WTC11 (cell line): Measurements from ENCODE around the gene LLGL1. TPM values are rescaled to one million over a fixed set of nuclear protein-coding genes. Genes with fewer than 3 reads are reported as not detected.

Experiments
- ATAC-seq: fragments of 200-7000 bp; cut with Tn5 transposase; 2 replicates; pipeline ENCODE4 v1.10.0; 2021; ENCODE audit warnings: mild to moderate bottlenecking, moderate library complexity
- CTCF ChIA-PET: fragments of 300-600 bp; sonication (Branson Sonifier 250); formaldehyde crosslinking; loops from one replicate; lab custom pipeline; 2021; ENCODE audit warnings: antibody characterized with exemption; lab: Charles Lee
- POLR2A ChIA-PET: fragments of 350-600 bp; sonication (Branson Sonifier 250); formaldehyde crosslinking; loops from one replicate; lab custom pipeline; 2021; ENCODE audit warnings: antibody characterized with exemption; lab: Charles Lee
- DNase-seq: peaks from one replicate; pipeline ENCODE4 v3.0.0; 2021; ENCODE audit warnings: low spot score
- H3K27ac Mint-ChIP-seq: 2 replicates; pipeline ENCODE4 v1.8.0; 2021; ENCODE audit warnings: mixed read lengths
- H3K27me3 Mint-ChIP-seq: 2 replicates; pipeline ENCODE4 v1.8.0; 2021; ENCODE audit warnings: low read depth, mild to moderate bottlenecking, moderate library complexity, mixed read lengths
- H3K36me3 Mint-ChIP-seq: 2 replicates; pipeline ENCODE4 v1.8.0; 2021; ENCODE audit warnings: mixed read lengths
- H3K4me1 Mint-ChIP-seq: 2 replicates; pipeline ENCODE4 v1.8.0; 2022; ENCODE audit warnings: mixed read lengths
- H3K4me3 Mint-ChIP-seq: 2 replicates; pipeline ENCODE4 v1.8.0; 2021; ENCODE audit warnings: mild to moderate bottlenecking, moderate library complexity, mixed read lengths
- H3K9me3 Mint-ChIP-seq: 2 replicates; pipeline ENCODE4 v1.8.0; 2021; ENCODE audit warnings: mixed read lengths
- ETV6 ChIP-seq: sonication (generic); formaldehyde crosslinking; IDR thresholded peaks from 2 replicates; pipeline ENCODE4 v1.8.1; 2022; ENCODE audit warnings: mild to moderate bottlenecking, missing genetic modification reagents
- FOXK1 ChIP-seq: sonication (generic); formaldehyde crosslinking; IDR thresholded peaks from 2 replicates; pipeline ENCODE4 v1.8.0; 2022; ENCODE audit warnings: mild to moderate bottlenecking, moderate library complexity, missing genetic modification reagents
- FOXP1 ChIP-seq: sonication (generic); formaldehyde crosslinking; IDR thresholded peaks from 2 replicates; pipeline ENCODE4 v1.8.0; 2022; ENCODE audit warnings: missing genetic modification reagents, mild to moderate bottlenecking, moderate library complexity, borderline replicate concordance
- FOXP4 ChIP-seq: sonication (generic); formaldehyde crosslinking; IDR thresholded peaks from 2 replicates; pipeline ENCODE4 v1.8.0; 2022; ENCODE audit warnings: mild to moderate bottlenecking, missing genetic modification reagents
- MYBL2 ChIP-seq: sonication (generic); formaldehyde crosslinking; IDR thresholded peaks from 2 replicates; pipeline ENCODE4 v1.8.1; 2023; ENCODE audit warnings: mild to moderate bottlenecking, moderate library complexity, missing genetic modification reagents
- NFATC4 ChIP-seq: fragments of 250-450 bp; sonication (Bioruptor Pico); IDR thresholded peaks from 2 replicates; pipeline ENCODE4 v1.9.0; 2021; ENCODE audit warnings: mild to moderate bottlenecking
- NFYB ChIP-seq: sonication (generic); formaldehyde crosslinking; conservative IDR thresholded peaks from 2 replicates; pipeline ENCODE4 v1.8.0; 2022; ENCODE audit warnings: low read depth, missing genetic modification reagents
- PREB ChIP-seq: sonication (generic); formaldehyde crosslinking; IDR thresholded peaks from 2 replicates; pipeline ENCODE4 v1.8.1; 2022; ENCODE audit warnings: mild to moderate bottlenecking, missing genetic modification reagents, moderate library complexity, borderline replicate concordance
- RELA ChIP-seq: sonication (generic); formaldehyde crosslinking; IDR thresholded peaks from 2 replicates; pipeline ENCODE4 v1.8.1; 2022; ENCODE audit warnings: missing genetic modification reagents, mild to moderate bottlenecking, borderline replicate concordance
- SP1 ChIP-seq: sonication (generic); formaldehyde crosslinking; conservative IDR thresholded peaks from 2 replicates; pipeline ENCODE4 v1.8.1; 2022; ENCODE audit warnings: missing genetic modification reagents
- STAT6 ChIP-seq: sonication (generic); formaldehyde crosslinking; conservative IDR thresholded peaks from 2 replicates; pipeline ENCODE4 v1.8.1; 2023; ENCODE audit warnings: mild to moderate bottlenecking, low read depth, missing genetic modification reagents, moderate library complexity
- TP53 ChIP-seq: sonication (generic); formaldehyde crosslinking; IDR thresholded peaks from 2 replicates; pipeline ENCODE4 v1.8.1; 2023; ENCODE audit warnings: mild to moderate bottlenecking, missing genetic modification reagents
- ZBTB21 ChIP-seq: sonication (generic); formaldehyde crosslinking; IDR thresholded peaks from 2 replicates; pipeline ENCODE4 v1.8.1; 2023; ENCODE audit warnings: mild to moderate bottlenecking, missing genetic modification reagents, borderline replicate concordance
- ZNF416 ChIP-seq: fragments of 250-450 bp; sonication (Bioruptor Pico); IDR thresholded peaks from 2 replicates; pipeline ENCODE4 v1.9.0; 2021; ENCODE audit warnings: mild to moderate bottlenecking, inconsistent platforms
- total RNA-seq: library from RNA; stranded (reverse); gene quantifications from 3 replicates; pipeline ENCODE4 v1.2.3, GENCODE V29; 2021
- TF ChIP-seq, protein P1 (sequence below): sonication (generic); formaldehyde crosslinking; IDR thresholded peaks from 2 replicates; pipeline ENCODE4 v1.8.0; 2022; ENCODE audit warnings: mild to moderate bottlenecking, missing genetic modification reagents
- TF ChIP-seq, protein P2 (sequence below): sonication (generic); formaldehyde crosslinking; IDR thresholded peaks from 2 replicates; pipeline ENCODE4 v1.8.1; 2023; ENCODE audit warnings: mild to moderate bottlenecking, missing genetic modification reagents

LLGL1 gene
- total RNA-seq, 1 experiment from 2014 or later: 87.8 TPM

DNA sequence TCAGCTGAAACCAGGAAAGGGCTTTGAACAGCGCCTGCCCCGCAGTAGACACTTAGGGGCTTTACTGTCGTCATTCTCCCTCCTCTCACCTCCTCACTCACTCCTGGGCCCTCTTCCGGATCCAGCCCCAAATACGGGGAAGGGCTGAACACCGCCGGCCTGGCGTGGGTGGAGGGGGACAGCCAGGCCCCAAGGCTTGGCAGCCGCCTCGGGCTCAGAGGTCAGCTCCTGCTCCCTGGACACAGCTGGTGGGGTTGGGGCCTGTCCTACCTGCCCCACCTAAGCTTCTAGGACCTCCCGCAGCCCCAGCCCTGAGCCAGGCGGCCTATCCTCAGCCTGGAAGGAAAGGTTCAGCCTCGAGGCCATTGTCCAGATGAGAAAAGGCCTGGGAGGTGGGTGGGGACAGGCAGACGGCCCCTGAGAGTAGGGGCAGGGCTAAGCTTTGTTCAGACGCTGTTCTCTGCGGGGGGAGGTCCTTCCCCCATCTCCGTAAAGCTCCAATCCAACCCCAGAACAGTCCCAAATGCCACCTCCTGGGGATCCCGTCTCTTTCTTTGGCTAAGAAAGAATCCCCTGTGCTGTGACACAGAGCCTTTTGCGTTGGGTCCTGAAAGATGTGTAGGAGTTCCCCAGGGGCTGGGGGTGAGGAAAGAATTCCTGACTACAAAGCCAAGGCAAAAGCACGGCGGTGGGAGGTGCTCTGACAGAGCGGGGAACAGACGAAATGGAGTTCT, 881 bp upstream of the LLGL1 start:
- Mint-ChIP-seq H3K36me3 (no peaks in the 10 kb centered on the region), H3K4me1 (peaks cover 23% of the 10 kb centered on the region), H3K27me3 (no peaks in the 10 kb centered on the region), H3K27ac (peak overlapping the region; percentile 100), H3K9me3 (no peaks in the 10 kb centered on the region), H3K4me3 (peak overlapping the region; percentile 93)
- peak; percentile 82 for DNase-seq
- POLR2A ChIA-PET: interaction anchor here (0.8 to 1.9 kb wide), 8 partner anchors 23 to 139 kb away, joined by 3 to 17 read pairs (median 4); partner anchors contain the start of genes ALKBH5, MIEF2 and SHMT1
- peak; percentile 86 for ATAC-seq
- CTCF ChIA-PET: interaction anchor here (0.7 to 1.9 kb wide), 9 partner anchors 23 to 85 kb away, joined by 3 to 11 read pairs (median 6); no protein-coding TSS in a partner anchor
- TF ChIP-seq, protein P1, sequence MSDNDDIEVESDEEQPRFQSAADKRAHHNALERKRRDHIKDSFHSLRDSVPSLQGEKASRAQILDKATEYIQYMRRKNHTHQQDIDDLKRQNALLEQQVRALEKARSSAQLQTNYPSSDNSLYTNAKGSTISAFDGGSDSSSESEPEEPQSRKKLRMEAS: peak; percentile 63; the same call in 1 of the 2 replicates
- TF ChIP-seq RELA (CRISPR knock-in tag) (no peak), NFYB (no peak), MYBL2 (CRISPR knock-in tag) (0 out of 2 replicates have a peak, but pooled peaks have one; percentile 8), SP1 (peak; percentile 74), ZBTB21 (CRISPR knock-in tag) (0 out of 2 replicates have a peak, but pooled peaks have one; percentile 20), PREB (no peak), FOXK1 (CRISPR knock-in tag) (no peak), NFATC4 (CRISPR knock-in tag) (no peak), ETV6 (0 out of 2 replicates have a peak, but pooled peaks have one; percentile 20), FOXP4 (peak; percentile 22; the same call in 1 of the 2 replicates), STAT6 (0 out of 2 replicates have a peak, but pooled peaks have one; percentile 72), TP53 (CRISPR knock-in tag) (0 out of 2 replicates have a peak, but pooled peaks have one; percentile 19), FOXP1 (CRISPR knock-in tag) (peak; percentile 74), ZNF416 (CRISPR knock-in tag) (peak; percentile 62; the same call in 1 of the 2 replicates)
- TF ChIP-seq, protein P2, sequence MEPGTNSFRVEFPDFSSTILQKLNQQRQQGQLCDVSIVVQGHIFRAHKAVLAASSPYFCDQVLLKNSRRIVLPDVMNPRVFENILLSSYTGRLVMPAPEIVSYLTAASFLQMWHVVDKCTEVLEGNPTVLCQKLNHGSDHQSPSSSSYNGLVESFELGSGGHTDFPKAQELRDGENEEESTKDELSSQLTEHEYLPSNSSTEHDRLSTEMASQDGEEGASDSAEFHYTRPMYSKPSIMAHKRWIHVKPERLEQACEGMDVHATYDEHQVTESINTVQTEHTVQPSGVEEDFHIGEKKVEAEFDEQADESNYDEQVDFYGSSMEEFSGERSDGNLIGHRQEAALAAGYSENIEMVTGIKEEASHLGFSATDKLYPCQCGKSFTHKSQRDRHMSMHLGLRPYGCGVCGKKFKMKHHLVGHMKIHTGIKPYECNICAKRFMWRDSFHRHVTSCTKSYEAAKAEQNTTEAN (CRISPR knock-in tag): 0 out of 2 replicates have a peak, but pooled peaks have one; percentile 23
